Hematopoietic multipotent progenitor cell (in vitro differentiated cells): ENCODE data around the gene TMEM200B. TPM values are rescaled to one million over a fixed set of nuclear protein-coding genes. Genes with fewer than 3 reads are reported as not detected.

ENCODE experiments used
- small RNA-seq: library from RNA; depleted of rRNA; stranded (forward); fragments of <200 nt; gene quantifications from one replicate; pipeline ENCODE3, GENCODE V24; 2012
- total RNA-seq: library from RNA; depleted of rRNA; stranded (reverse); fragments of >200 nt; gene quantifications from one replicate; pipeline ENCODE4 v1.2.3, GENCODE V29; 2012

TMEM200B gene
- total RNA-seq, 1 donor, result not detected

Small RNA genes within 50 kb of the gene (small RNA-seq; reads per million reads assigned to genes)
- not detected for gene RF02271

Other genes with a start within 250 kb of the TMEM200B start
- 63.3 TPM for gene EPB41, start 209.3 kb downstream of the TMEM200B start, total RNA-seq
- gene SRSF4, start 58.0 kb upstream of the TMEM200B start, total RNA-seq, result 30.2 TPM
- gene MECR, start 107.0 kb upstream of the TMEM200B start, total RNA-seq, result 17.8 TPM
- gene PTPRU, start 112.6 kb upstream of the TMEM200B start, total RNA-seq, result 0.27 TPM